ENCODE measurements around the gene NIFK.

DNA sequence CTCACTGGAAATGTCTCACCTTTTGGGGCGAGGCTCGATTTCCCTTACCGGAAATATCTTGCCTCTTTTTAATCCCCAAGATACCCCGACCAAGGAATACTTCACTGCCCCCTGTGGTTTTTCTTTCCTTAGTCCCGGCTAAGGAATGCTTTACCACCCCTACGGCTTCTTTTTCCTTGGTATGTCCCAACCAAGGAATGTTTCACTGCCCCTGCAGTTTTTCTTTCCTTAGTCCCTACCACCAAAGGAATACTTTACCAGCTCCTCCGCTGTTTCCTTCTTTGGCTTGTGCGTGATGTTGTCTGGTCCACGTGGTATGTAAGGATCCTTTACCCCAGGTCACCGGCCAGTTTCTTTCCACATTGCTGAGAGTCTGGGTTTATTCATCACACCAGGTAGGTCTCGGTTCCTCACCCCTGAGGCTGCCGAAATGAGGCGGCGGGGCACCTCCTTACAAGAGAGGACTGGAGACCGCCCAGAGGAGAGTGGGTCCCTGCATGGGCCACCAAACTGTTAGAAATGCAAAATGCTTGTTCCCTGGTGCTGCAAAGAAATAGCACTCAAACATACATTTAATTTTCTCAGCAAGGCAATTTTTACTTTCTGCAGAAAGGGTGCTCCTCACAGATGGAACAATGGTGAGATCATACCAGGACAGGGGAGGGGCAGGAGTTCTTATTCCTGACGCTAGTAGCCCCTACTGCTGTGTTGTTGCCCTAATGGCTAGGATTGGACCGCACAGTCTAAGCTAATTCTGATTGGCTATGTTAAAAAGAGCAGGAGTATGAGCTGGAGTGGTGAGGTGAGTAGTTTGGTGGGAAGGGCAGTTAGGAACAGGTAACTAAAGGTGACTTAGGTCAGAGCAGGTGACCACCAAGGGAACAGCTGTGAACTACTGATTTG is 54.0 kb downstream of the NIFK start:
- TF ChIP-seq, protein P1, sequence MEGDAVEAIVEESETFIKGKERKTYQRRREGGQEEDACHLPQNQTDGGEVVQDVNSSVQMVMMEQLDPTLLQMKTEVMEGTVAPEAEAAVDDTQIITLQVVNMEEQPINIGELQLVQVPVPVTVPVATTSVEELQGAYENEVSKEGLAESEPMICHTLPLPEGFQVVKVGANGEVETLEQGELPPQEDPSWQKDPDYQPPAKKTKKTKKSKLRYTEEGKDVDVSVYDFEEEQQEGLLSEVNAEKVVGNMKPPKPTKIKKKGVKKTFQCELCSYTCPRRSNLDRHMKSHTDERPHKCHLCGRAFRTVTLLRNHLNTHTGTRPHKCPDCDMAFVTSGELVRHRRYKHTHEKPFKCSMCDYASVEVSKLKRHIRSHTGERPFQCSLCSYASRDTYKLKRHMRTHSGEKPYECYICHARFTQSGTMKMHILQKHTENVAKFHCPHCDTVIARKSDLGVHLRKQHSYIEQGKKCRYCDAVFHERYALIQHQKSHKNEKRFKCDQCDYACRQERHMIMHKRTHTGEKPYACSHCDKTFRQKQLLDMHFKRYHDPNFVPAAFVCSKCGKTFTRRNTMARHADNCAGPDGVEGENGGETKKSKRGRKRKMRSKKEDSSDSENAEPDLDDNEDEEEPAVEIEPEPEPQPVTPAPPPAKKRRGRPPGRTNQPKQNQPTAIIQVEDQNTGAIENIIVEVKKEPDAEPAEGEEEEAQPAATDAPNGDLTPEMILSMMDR (IDR thresholded peaks at IDR 0.05), result no peak
- no peak for TF ChIP-seq EZH2 (IDR thresholded peaks at IDR 0.05; ENCODE audit: borderline replicate concordance, insufficient read depth, low read depth, low read length, poor library complexity, severe bottlenecking)
